Progenitor cell of endocrine pancreas (in vitro differentiated cells): ENCODE measurements around the gene ZNF580. TPM values are rescaled to one million over a fixed set of nuclear protein-coding genes. Genes with fewer than 3 reads are reported as not detected.

Experiments
- DNase-seq: peaks from one replicate; pipeline ENCODE4 v3.0.0; 2021; ENCODE audit warnings: low spot score; ENCODE audit not compliant: unreplicated experiment
- H3K27ac Mint-ChIP-seq: 2 replicates; pipeline ENCODE4 v1.8.0; 2021; ENCODE audit warnings: mild to moderate bottlenecking, moderate library complexity, mixed read lengths
- H3K27me3 Mint-ChIP-seq: 2 replicates; pipeline ENCODE4 v1.8.0; 2021; ENCODE audit warnings: mixed read lengths
- H3K36me3 Mint-ChIP-seq: 2 replicates; pipeline ENCODE4 v1.8.0; 2022; ENCODE audit warnings: mixed read lengths; ENCODE audit not compliant: insufficient read depth
- H3K4me1 Mint-ChIP-seq: 2 replicates; pipeline ENCODE4 v1.8.0; 2021; ENCODE audit warnings: low read depth, mixed read lengths
- H3K4me3 Mint-ChIP-seq: 2 replicates; pipeline ENCODE4 v1.8.0; 2021; ENCODE audit warnings: low read depth, mild to moderate bottlenecking, moderate library complexity, mixed read lengths
- H3K9me3 Mint-ChIP-seq: 2 replicates; pipeline ENCODE4 v1.8.0; 2021; ENCODE audit warnings: low read depth, mixed read lengths
- total RNA-seq: library from RNA; stranded (reverse); gene quantifications from 2 replicates; pipeline ENCODE4 v1.2.1, GENCODE V29; 2021
- TF ChIP-seq, protein P1 (sequence below): fragments of 200-600 bp; sonication (generic); IDR thresholded peaks from one replicate; pipeline ENCODE4 v1.5.0; 2021; ENCODE audit warnings: antibody characterized with exemption, mild to moderate bottlenecking; ENCODE audit not compliant: unreplicated experiment

Gene ZNF580
- total RNA-seq, 1 donor from 2014 or later = 45.9 TPM

DNA sequence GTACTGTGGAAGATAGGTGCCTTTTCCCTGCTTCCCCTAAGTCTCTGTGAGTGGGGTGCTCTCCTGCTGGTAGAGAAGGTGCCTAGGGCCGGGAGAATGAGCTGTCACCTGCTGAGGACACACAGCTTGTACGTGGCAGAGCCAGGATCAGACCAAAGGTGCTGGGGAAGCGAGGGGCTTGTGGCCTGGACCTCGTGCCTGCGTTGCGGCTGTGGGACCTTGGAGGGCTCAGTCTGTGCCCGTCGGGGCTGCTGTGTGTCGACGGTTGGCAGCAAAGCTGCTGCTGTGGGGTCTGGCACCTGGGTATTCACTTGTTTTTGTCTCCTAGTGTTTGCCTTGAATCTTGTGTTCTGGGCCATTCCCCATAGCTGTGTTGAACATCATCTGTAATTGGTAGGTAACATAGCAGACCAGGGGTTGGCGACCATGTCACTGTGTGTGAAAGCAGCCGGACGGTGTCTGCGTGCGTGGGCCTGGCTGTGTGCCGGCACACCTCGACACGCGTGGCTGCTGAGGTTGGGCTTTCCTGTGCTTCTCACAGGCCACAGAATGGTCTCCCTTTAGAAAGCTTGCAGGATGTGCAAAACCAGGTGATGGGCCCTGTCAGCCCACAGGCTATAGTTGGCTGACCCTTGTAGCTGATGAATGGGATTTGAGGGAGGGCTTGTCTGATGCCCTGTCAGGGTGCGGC, 23.2 kb downstream of the ZNF580 start:
- DNase-seq = no peak
- H3K4me1 Mint-ChIP-seq = no peaks in the 10 kb centered on the region
- TF ChIP-seq, protein P1, sequence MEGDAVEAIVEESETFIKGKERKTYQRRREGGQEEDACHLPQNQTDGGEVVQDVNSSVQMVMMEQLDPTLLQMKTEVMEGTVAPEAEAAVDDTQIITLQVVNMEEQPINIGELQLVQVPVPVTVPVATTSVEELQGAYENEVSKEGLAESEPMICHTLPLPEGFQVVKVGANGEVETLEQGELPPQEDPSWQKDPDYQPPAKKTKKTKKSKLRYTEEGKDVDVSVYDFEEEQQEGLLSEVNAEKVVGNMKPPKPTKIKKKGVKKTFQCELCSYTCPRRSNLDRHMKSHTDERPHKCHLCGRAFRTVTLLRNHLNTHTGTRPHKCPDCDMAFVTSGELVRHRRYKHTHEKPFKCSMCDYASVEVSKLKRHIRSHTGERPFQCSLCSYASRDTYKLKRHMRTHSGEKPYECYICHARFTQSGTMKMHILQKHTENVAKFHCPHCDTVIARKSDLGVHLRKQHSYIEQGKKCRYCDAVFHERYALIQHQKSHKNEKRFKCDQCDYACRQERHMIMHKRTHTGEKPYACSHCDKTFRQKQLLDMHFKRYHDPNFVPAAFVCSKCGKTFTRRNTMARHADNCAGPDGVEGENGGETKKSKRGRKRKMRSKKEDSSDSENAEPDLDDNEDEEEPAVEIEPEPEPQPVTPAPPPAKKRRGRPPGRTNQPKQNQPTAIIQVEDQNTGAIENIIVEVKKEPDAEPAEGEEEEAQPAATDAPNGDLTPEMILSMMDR = no peak
- H3K9me3 Mint-ChIP-seq = no peaks in the 10 kb centered on the region
- peaks cover 15% of the 10 kb centered on the region for H3K36me3 Mint-ChIP-seq
- H3K27me3 Mint-ChIP-seq = no peaks in the 10 kb centered on the region
- H3K27ac Mint-ChIP-seq = no peak overlapping the region
- H3K4me3 Mint-ChIP-seq = no peak overlapping the region

DNA sequence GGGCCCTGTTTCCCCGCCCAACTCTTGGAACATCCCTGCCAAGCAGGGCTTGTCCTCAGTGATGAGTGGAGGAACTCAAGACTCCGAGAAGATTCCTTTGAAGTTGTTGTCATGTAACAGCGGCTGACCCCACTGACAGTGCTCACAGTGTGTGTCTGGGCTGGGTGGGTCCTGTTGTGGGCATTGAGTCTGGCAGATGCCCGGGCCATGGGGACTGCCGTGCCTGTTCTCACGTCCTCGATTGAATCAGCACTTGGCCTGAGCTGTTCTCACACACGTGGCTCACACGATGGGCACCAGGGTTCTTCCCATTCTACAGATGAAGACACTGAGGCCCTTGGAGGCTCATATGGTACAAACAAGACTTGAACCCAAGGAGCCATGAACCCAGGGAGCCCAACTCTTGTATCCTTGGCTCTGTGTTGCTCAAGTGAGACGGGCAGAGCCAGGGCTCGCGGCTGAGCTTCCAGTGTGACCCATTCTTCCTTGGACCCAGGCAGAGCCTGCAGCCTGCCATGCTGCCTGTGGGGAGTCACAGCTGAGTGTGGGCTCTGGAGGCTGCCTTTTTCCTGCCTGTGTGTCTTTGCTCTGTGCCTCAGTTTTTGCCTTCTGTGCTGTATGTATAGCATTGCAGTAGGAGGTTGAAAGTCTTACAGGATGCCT, 25.7 kb downstream of the ZNF580 start:
- H3K36me3 Mint-ChIP-seq = peaks cover 17% of the 10 kb centered on the region
- no peak overlapping the region for H3K27ac Mint-ChIP-seq
- DNase-seq = no peak
- H3K9me3 Mint-ChIP-seq = no peaks in the 10 kb centered on the region
- H3K4me1 Mint-ChIP-seq = peaks cover 2% of the 10 kb centered on the region
- TF ChIP-seq, protein P1 = no peak
- H3K4me3 Mint-ChIP-seq = no peak overlapping the region
- no peaks in the 10 kb centered on the region for H3K27me3 Mint-ChIP-seq

DNA sequence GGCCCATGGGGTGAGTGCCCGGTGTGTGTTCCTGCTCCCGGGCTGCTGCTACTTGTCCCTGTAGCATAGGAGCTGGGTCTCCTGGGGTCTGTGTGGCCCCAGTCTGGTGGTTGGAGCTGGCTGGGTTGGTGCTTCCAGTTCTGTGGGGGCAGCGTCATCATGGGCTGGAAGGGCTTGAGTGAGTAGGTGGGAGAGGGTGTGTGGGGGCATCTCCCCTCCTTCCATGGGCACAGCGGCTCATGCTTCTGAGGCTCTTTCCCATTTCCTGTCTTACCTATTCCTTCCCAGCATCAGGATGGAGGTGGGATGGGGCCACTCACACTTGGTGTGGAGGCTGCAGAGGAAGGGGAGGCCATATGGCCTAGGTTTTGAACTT, 26.2 kb downstream of the ZNF580 start:
- TF ChIP-seq, protein P1 = no peak
- Mint-ChIP-seq H3K27ac (no peak overlapping the region), H3K4me1 (peaks cover 3% of the 10 kb centered on the region), H3K9me3 (no peaks in the 10 kb centered on the region), H3K4me3 (no peak overlapping the region), H3K27me3 (no peaks in the 10 kb centered on the region), H3K36me3 (peaks cover 17% of the 10 kb centered on the region)
- DNase-seq = no peak

DNA sequence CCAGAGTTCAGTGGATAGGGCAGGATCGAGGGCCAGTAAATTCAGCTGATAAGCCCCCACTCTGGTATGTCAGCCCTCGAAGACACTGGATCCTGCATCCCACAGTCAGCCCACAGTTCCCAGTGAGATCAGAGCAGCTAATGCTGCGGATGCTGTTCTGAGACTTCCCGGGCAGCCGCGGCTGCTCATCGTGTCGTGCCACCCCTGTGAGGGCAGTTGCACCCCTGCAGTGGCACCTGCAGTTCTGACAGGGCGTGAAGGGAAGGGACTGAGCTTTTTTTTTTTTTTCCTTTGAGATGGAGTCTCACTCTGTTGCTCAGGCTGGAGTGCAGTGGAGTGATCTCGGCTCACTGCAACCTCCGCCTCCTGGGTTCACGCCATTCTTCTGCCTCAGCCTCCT, 26.7 kb downstream of the ZNF580 start:
- Mint-ChIP-seq H3K27ac (peak overlapping the region; percentile 56), H3K4me3 (no peak overlapping the region)

DNA sequence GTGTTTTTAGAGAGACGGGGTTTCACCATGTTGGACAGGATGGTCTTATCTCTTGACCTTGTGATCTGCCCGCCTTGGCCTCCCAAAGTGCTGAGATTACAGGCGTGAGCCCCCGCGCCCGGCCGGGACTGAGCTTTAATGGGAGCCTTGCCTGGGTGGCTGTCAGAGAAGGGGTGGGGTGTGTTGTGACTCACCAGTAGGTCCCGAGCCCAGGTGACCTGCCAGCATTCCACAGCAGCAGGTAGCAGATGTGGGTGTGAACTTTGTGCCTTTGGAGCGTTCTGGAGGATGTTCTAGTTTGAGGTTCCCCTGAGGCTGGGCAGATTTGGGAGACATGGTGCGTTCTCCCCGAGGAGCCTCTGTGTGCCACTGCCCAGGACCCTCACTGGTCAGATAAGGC, 27.2 kb downstream of the ZNF580 start:
- H3K27ac Mint-ChIP-seq = peak overlapping the region; percentile 56
- TF ChIP-seq, protein P1 = no peak
- no peaks in the 10 kb centered on the region for H3K9me3 Mint-ChIP-seq
- H3K36me3 Mint-ChIP-seq = peaks cover 14% of the 10 kb centered on the region
- no peak for DNase-seq
- no peak overlapping the region for H3K4me3 Mint-ChIP-seq
- H3K27me3 Mint-ChIP-seq = no peaks in the 10 kb centered on the region
- peaks cover 3% of the 10 kb centered on the region for H3K4me1 Mint-ChIP-seq

More for the DNA sequence above, 26.7 kb downstream of the ZNF580 start:
- Mint-ChIP-seq H3K9me3 (no peaks in the 10 kb centered on the region), H3K4me1 (peaks cover 3% of the 10 kb centered on the region), H3K27me3 (no peaks in the 10 kb centered on the region), H3K36me3 (peaks cover 18% of the 10 kb centered on the region)
- no peak for DNase-seq
- TF ChIP-seq, protein P1 = no peak
